HCT116 (cell line): ENCODE results near the gene GPR146. TPM values are rescaled to one million over a fixed set of nuclear protein-coding genes. Genes with fewer than 3 reads are reported as not detected.

Experiments used
- ATAC-seq: fragments of 200-7000 bp; cut with Tn5 transposase; 2 replicates; pipeline ENCODE4 v1.9.1; 2020; ENCODE audit warnings: mild to moderate bottlenecking, moderate library complexity
- BruUV-seq: library from RNA; stranded (reverse); fragments of 400-500 nt; replicated peaks from 2 replicates; lab custom pipeline; 2021; lab: Mats Ljungman, UMichigan
- CTCF ChIA-PET: fragments of 300-600 bp; sonication (Branson Sonifier 250); formaldehyde crosslinking; loops from one replicate; lab custom pipeline; 2021; ENCODE audit warnings: antibody characterized with exemption; lab: Charles Lee
- POLR2A ChIA-PET: fragments of 300-600, 350-600 bp; sonication (Branson Sonifier 250); formaldehyde crosslinking; loops from one replicate; lab custom pipeline; 2021; ENCODE audit warnings: antibody characterized with exemption; lab: Charles Lee
- RAD21 ChIA-PET, 2 experiments: fragments of 300-600 bp; sonication (Branson Sonifier 250); formaldehyde crosslinking; loops; one replicate each; lab custom pipeline; 2023; ENCODE audit warnings: low total read pairs in 2 of 2; ENCODE audit not compliant: uncharacterized antibody in 2 of 2, unreplicated experiment in 2 of 2, low non-redundant PET in 1 of 2; lab: Charles Lee
- DNase-seq: peaks from one replicate; pipeline ENCODE4 v3.0.0-alpha.2; 2010; ENCODE audit warnings: low read depth, low spot score
- H2AFZ ChIP-seq: fragments of 200-600 bp; shearing (Covaris generic), sonication (generic); 2 replicates; pipeline ENCODE4 v1.6.1; 2017; ENCODE audit warnings: low read depth, mixed run types, mixed read lengths, antibody characterized with exemption, low read length; ENCODE audit not compliant: poor library complexity, severe bottlenecking
- H3K27ac ChIP-seq: 2 replicates; pipeline ENCODE4 v1.5.1; 2012; ENCODE audit warnings: low read depth, low read length
- H3K27me3 ChIP-seq: fragments of 200-600 bp; sonication (generic); 2 replicates; pipeline ENCODE4 v1.6.1; 2016; ENCODE audit warnings: mixed run types, low read length, mixed read lengths; ENCODE audit not compliant: insufficient read depth
- H3K36me3 ChIP-seq, 2 experiments: fragments of 200-500 bp in 1 of 2; fragments of 200-600 bp in 1 of 2; sonication (Bioruptor generic) in 1 of 2; sonication (generic) in 1 of 2; 2 replicates each; pipeline versions ENCODE4 v1.5.1 to v1.6.1; 2014 to 2016; ENCODE audit warnings: low read length in 2 of 2, inconsistent platforms in 1 of 2, mixed read lengths in 1 of 2, mixed run types in 1 of 2; ENCODE audit not compliant: insufficient read depth in 2 of 2, control insufficient read depth in 1 of 2
- H3K4me1 ChIP-seq, 2 experiments: fragments of 200-600 bp in 1 of 2; sonication (generic) in 1 of 2; 2 replicates each; pipeline versions ENCODE4 v1.5.1 to v1.6.1; 2012 to 2017; ENCODE audit warnings: low read length in 2 of 2, inconsistent platforms in 1 of 2, mild to moderate bottlenecking in 1 of 2, mixed read lengths in 1 of 2, mixed run types in 1 of 2, moderate library complexity in 1 of 2; ENCODE audit not compliant: insufficient read depth in 2 of 2, control insufficient read depth in 1 of 2
- H3K4me2 ChIP-seq: fragments of 200-600 bp; sonication (generic); 2 replicates; pipeline ENCODE4 v1.6.1; 2017; ENCODE audit warnings: mixed run types, low read length, mixed read lengths
- H3K4me3 ChIP-seq, 2 experiments: fragments of 200-600 bp in 1 of 2; sonication (generic) in 1 of 2; replicated peaks in 1 of 2; 2 replicates each; pipeline ENCODE4 v1.5.1; 2011 to 2016; ENCODE audit warnings: low read length in 2 of 2, control low read depth in 1 of 2, low read depth in 1 of 2, mild to moderate bottlenecking in 1 of 2, mixed read lengths in 1 of 2, mixed run types in 1 of 2
- H3K79me2 ChIP-seq: fragments of 200-600 bp; sonication (generic); 2 replicates; pipeline ENCODE4 v1.6.1; 2017; ENCODE audit warnings: mild to moderate bottlenecking, mixed run types, low read length, moderate library complexity, mixed read lengths; ENCODE audit not compliant: insufficient read depth
- H3K9ac ChIP-seq: fragments of 200-600 bp; sonication (generic); 2 replicates; pipeline ENCODE4 v1.6.1; 2016; ENCODE audit warnings: low read length, mixed read lengths
- H3K9me2 ChIP-seq: fragments of 200-600 bp; sonication (generic), shearing (Covaris generic); 2 replicates; pipeline ENCODE4 v1.6.1; 2017; ENCODE audit warnings: mixed run types, mild to moderate bottlenecking, moderate library complexity; ENCODE audit not compliant: insufficient read depth
- H3K9me3 ChIP-seq, 2 experiments: fragments of 200-500 bp in 1 of 2; fragments of 200-600 bp in 1 of 2; sonication (Bioruptor generic) in 1 of 2; sonication (generic) in 1 of 2; 2 replicates each; pipeline ENCODE4 v1.6.1; 2014 to 2017; ENCODE audit warnings: low read length in 2 of 2, mixed read lengths in 2 of 2, inconsistent platforms in 1 of 2, low read depth in 1 of 2, mild to moderate bottlenecking in 1 of 2, mixed run types in 1 of 2, moderate library complexity in 1 of 2; ENCODE audit not compliant: control insufficient read depth in 1 of 2, insufficient read depth in 1 of 2
- H4K20me1 ChIP-seq: fragments of 200-600 bp; sonication (generic), shearing (Covaris generic); 2 replicates; pipeline ENCODE4 v1.6.1; 2017; ENCODE audit warnings: mixed run types, mild to moderate bottlenecking, moderate library complexity; ENCODE audit not compliant: insufficient read depth
- CBX3 ChIP-seq: IDR thresholded peaks from 2 replicates; pipeline ENCODE4 v1.6.1; 2012; ENCODE audit warnings: low read depth
- CEBPB ChIP-seq: IDR thresholded peaks from 2 replicates; pipeline ENCODE4 v1.6.1; 2012; ENCODE audit warnings: low read depth
- EGR1 ChIP-seq: IDR thresholded peaks from 2 replicates; pipeline ENCODE4 v1.6.1; 2012; ENCODE audit warnings: low read depth
- ELF1 ChIP-seq: IDR thresholded peaks from 2 replicates; pipeline ENCODE4 v1.6.1; 2012; ENCODE audit warnings: low read depth, borderline replicate concordance
- EZH2 ChIP-seq: fragments of 200-600 bp; sonication (generic); IDR thresholded peaks from 2 replicates; pipeline ENCODE4 v1.6.1; 2017; ENCODE audit warnings: antibody characterized with exemption, mixed run types
- EZH2phosphoT487 ChIP-seq: fragments of 200-600 bp; IDR thresholded peaks from 2 replicates; pipeline ENCODE4 v1.6.1; 2018; ENCODE audit warnings: antibody characterized with exemption, borderline replicate concordance
- FOSL1 ChIP-seq: IDR thresholded peaks from 2 replicates; pipeline ENCODE4 v1.6.1; 2012; ENCODE audit warnings: low read depth
- JUND ChIP-seq: IDR thresholded peaks from 2 replicates; pipeline ENCODE4 v1.6.1; 2012
- POLR2AphosphoS5 ChIP-seq: IDR thresholded peaks from 2 replicates; pipeline ENCODE4 v1.6.1; 2011; ENCODE audit warnings: mild to moderate bottlenecking, low read depth, low read length, moderate library complexity
- RAD21 ChIP-seq: IDR thresholded peaks from 2 replicates; pipeline ENCODE4 v1.6.1; 2012; ENCODE audit warnings: low read depth, mild to moderate bottlenecking
- SIN3A ChIP-seq: IDR thresholded peaks from 2 replicates; pipeline ENCODE4 v1.6.1; 2012; ENCODE audit warnings: low read depth
- SP1 ChIP-seq: IDR thresholded peaks from 2 replicates; pipeline ENCODE4 v1.6.1; 2012; ENCODE audit warnings: low read depth
- TCF7L2 ChIP-seq: IDR thresholded peaks from 2 replicates; pipeline ENCODE4 v1.7.0; 2011; ENCODE audit warnings: borderline replicate concordance, inconsistent platforms; ENCODE audit not compliant: insufficient read depth, insufficient read length; ENCODE audit errors: extremely low read depth
- YY1 ChIP-seq: IDR thresholded peaks from 2 replicates; pipeline ENCODE4 v1.6.1; 2011; ENCODE audit warnings: low read length, low read depth, moderate library complexity, mild to moderate bottlenecking; ENCODE audit not compliant: insufficient replicate concordance; ENCODE audit errors: extremely low read depth
- intact Hi-C: fragments of 100-400 bp; cut with micrococcal nuclease; formaldehyde crosslinking; loops from 2 replicates; pipeline ENCODE4 v1.10.0; 2022
- total RNA-seq: library from RNA; stranded (reverse); gene quantifications from one replicate; pipeline ENCODE4 v1.2.1, GENCODE V29; 2021; ENCODE audit not compliant: unreplicated experiment
- TF ChIP-seq, protein P1 (sequence below): IDR thresholded peaks from 2 replicates; pipeline ENCODE4 v1.6.1; 2012
- TF ChIP-seq, protein P2 (sequence below): IDR thresholded peaks from 2 replicates; pipeline ENCODE4 v1.6.1; 2011; ENCODE audit warnings: mild to moderate bottlenecking, low read length, moderate library complexity; ENCODE audit not compliant: insufficient replicate concordance; ENCODE audit errors: extremely low read depth
- TF ChIP-seq, protein P3 (sequence below): IDR thresholded peaks from 2 replicates; pipeline ENCODE4 v1.6.1; 2012

GPR146 gene
- total RNA-seq, 1 experiment from 2014 or later, result 2.4 TPM

DNA sequence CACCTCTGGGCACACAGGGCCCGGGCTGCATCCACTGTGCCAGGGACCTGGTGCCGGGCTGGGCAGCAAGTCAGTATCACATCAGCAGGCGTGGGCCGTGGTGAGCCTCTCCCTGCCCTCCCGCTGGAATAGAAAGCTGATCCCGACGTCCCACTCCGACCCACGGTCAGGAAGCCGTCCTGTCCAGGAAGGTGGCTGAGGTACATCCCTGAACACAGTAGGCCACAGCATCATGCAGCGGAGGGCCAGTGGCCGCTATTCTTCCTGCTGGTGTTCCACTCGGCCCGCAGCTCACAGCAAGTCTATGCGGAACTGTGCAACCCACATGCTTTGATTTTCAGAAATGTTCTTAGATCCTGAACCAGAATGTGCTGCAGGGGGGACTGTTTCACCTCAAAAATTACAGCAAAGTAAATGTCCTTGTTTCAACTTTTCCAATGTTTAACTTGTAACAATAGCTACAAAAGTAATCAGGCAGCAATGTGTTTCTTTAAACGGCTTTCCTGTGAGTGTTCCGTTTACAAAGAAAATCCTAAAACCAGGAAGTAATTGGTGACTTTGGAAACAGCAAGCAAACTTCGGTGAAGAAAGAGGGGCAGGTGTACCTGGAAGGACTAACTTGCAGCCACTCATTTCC, 676 bp upstream of the GPR146 start:
- ChIA-PET CTCF (no interaction called here), RAD21 (no interaction called here), POLR2A (no interaction called here)
- Histone ChIP-seq H3K36me3 (no peaks in the 10 kb centered on the region), H3K4me1 (peaks cover 13 to 21% of the 10 kb centered on the region in 2 experiments), H3K4me2 (peak overlapping the region; percentile 79), H2AFZ (no peak overlapping the region), H3K79me2 (peaks cover 17% of the 10 kb centered on the region; the same call in 1 of the 2 replicates), H3K9me2 (no peaks in the 10 kb centered on the region), H3K27me3 (no peaks in the 10 kb centered on the region), H3K4me3 (peak overlapping the region; percentile 31 to 50), H4K20me1 (no peaks in the 10 kb centered on the region), H3K9ac (peak overlapping the region; percentile 64), H3K27ac (peak overlapping the region; percentile 68), H3K9me3 (no peaks in the 10 kb centered on the region)
- TF ChIP-seq CBX3 (no peak), RAD21 (no peak), SIN3A (no peak), JUND (no peak), YY1 (no peak), EZH2 (no peak), EZH2phosphoT487 (no peak), CEBPB (no peak), EGR1 (no peak), ELF1 (no peak), FOSL1 (no peak), TCF7L2 (no peak), SP1 (no peak), POLR2AphosphoS5 (no peak)
- TF ChIP-seq, protein P1, sequence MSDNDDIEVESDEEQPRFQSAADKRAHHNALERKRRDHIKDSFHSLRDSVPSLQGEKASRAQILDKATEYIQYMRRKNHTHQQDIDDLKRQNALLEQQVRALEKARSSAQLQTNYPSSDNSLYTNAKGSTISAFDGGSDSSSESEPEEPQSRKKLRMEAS, result no peak
- TF ChIP-seq, protein P2, sequence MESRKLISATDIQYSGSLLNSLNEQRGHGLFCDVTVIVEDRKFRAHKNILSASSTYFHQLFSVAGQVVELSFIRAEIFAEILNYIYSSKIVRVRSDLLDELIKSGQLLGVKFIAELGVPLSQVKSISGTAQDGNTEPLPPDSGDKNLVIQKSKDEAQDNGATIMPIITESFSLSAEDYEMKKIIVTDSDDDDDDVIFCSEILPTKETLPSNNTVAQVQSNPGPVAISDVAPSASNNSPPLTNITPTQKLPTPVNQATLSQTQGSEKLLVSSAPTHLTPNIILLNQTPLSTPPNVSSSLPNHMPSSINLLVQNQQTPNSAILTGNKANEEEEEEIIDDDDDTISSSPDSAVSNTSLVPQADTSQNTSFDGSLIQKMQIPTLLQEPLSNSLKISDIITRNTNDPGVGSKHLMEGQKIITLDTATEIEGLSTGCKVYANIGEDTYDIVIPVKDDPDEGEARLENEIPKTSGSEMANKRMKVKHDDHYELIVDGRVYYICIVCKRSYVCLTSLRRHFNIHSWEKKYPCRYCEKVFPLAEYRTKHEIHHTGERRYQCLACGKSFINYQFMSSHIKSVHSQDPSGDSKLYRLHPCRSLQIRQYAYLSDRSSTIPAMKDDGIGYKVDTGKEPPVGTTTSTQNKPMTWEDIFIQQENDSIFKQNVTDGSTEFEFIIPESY, result no peak
- TF ChIP-seq, protein P3, sequence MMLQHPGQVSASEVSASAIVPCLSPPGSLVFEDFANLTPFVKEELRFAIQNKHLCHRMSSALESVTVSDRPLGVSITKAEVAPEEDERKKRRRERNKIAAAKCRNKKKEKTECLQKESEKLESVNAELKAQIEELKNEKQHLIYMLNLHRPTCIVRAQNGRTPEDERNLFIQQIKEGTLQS, result no peak
- ATAC-seq, result no peak
- intact Hi-C loops, result no loop called here
- DNase-seq, result no peak
- no TSS peak for BruUV-seq
